IMR-90 (cell line): Measurements from ENCODE around the gene POU3F2. TPM values are rescaled to one million over a fixed set of nuclear protein-coding genes. Genes with fewer than 3 reads are reported as not detected.

ENCODE experiments used
- ATAC-seq: fragments of 200-7000 bp; cut with Tn5 transposase; 2 replicates; pipeline ENCODE4 v1.9.1; 2020; ENCODE audit warnings: low read depth, mild to moderate bottlenecking, moderate library complexity
- BruUV-seq: library from RNA; stranded (reverse); fragments of 400-500 nt; replicated peaks from 2 replicates; lab custom pipeline; 2021; lab: Mats Ljungman, UMichigan
- CTCF ChIA-PET: fragments of 300-600 bp; formaldehyde crosslinking; extraction: SDS; loops from one replicate; lab custom pipeline; 2021; ENCODE audit warnings: antibody characterized with exemption; lab: Yijun Ruan, JAX
- POLR2A ChIA-PET: fragments of 300-600 bp; sonication (Branson Sonifier 250); formaldehyde crosslinking; loops from one replicate; lab custom pipeline; 2022; ENCODE audit warnings: antibody characterized with exemption; ENCODE audit not compliant: unreplicated experiment; lab: Charles Lee
- DNase-seq: peaks from one replicate; pipeline ENCODE4 v3.0.0; 2013
- H2AFZ ChIP-seq: replicated peaks from 2 replicates; pipeline ENCODE3; 2013; ENCODE audit warnings: low read length, mild to moderate bottlenecking; ENCODE audit not compliant: poor library complexity
- H2AK5ac ChIP-seq: 2 replicates; pipeline ENCODE4 v1.6.1; 2013; ENCODE audit warnings: low read depth, low read length, inconsistent platforms
- H2AK9ac ChIP-seq: replicated peaks from 2 replicates; pipeline ENCODE3; 2013; ENCODE audit warnings: mild to moderate bottlenecking, low read depth, low read length, moderate library complexity; ENCODE audit not compliant: poor library complexity
- H2BK120ac ChIP-seq: 2 replicates; pipeline ENCODE4 v1.6.1; 2013; ENCODE audit warnings: low read depth, low read length, inconsistent platforms
- H2BK15ac ChIP-seq: 3 replicates; pipeline ENCODE4 v1.6.1; 2013; ENCODE audit warnings: low read depth, low read length, inconsistent platforms
- H2BK20ac ChIP-seq: 2 replicates; pipeline ENCODE4 v1.6.1; 2013; ENCODE audit warnings: low read depth, mild to moderate bottlenecking, inconsistent platforms, low read length, moderate library complexity
- H2BK5ac ChIP-seq: 2 replicates; pipeline ENCODE4 v1.6.1; 2013; ENCODE audit warnings: mild to moderate bottlenecking, low read depth, low read length, inconsistent platforms; ENCODE audit not compliant: poor library complexity, severe bottlenecking
- H3K14ac ChIP-seq: replicated peaks from 2 replicates; pipeline ENCODE4 v1.6.1; 2013; ENCODE audit warnings: low read depth, low read length, inconsistent platforms
- H3K18ac ChIP-seq: 2 replicates; pipeline ENCODE4 v1.6.1; 2013; ENCODE audit warnings: low read depth, low read length, control low read depth
- H3K23ac ChIP-seq: 2 replicates; pipeline ENCODE4 v1.6.1; 2013; ENCODE audit warnings: low read depth, low read length, inconsistent platforms
- H3K27ac ChIP-seq: 2 replicates; pipeline ENCODE4 v1.5.1; 2013; ENCODE audit warnings: mild to moderate bottlenecking, control low read depth, low read length; ENCODE audit not compliant: insufficient read depth
- H3K27me3 ChIP-seq: 2 replicates; pipeline ENCODE4 v1.6.1; 2013; ENCODE audit warnings: low read length; ENCODE audit not compliant: control insufficient read depth, insufficient read depth
- H3K36me3 ChIP-seq: 2 replicates; pipeline ENCODE4 v1.6.1; 2013; ENCODE audit warnings: low read length, mixed read lengths; ENCODE audit not compliant: control insufficient read depth, insufficient read depth
- H3K4ac ChIP-seq: 2 replicates; pipeline ENCODE4 v1.6.1; 2013; ENCODE audit warnings: low read depth, low read length, inconsistent platforms
- H3K4me1 ChIP-seq: 2 replicates; pipeline ENCODE4 v1.6.1; 2013; ENCODE audit warnings: low read length, mixed read lengths; ENCODE audit not compliant: control insufficient read depth, insufficient read depth
- H3K4me2 ChIP-seq: 2 replicates; pipeline ENCODE4 v1.6.1; 2013; ENCODE audit warnings: low read depth, mild to moderate bottlenecking, control low read depth, low read length, moderate library complexity
- H3K4me3 ChIP-seq: 2 replicates; pipeline ENCODE4 v1.5.1; 2013; ENCODE audit warnings: low read depth, mild to moderate bottlenecking, control low read depth, low read length, moderate library complexity; ENCODE audit not compliant: insufficient read depth
- H3K56ac ChIP-seq: 2 replicates; pipeline ENCODE4 v1.6.1; 2013; ENCODE audit warnings: low read length, inconsistent platforms; ENCODE audit not compliant: insufficient read depth; ENCODE audit errors: extremely low read depth
- H3K79me1 ChIP-seq, 2 experiments: 2 replicates each; pipeline ENCODE4 v1.6.1; 2013; ENCODE audit warnings: low read length in 2 of 2, inconsistent platforms in 1 of 2, low read depth in 1 of 2
- H3K9ac ChIP-seq: 2 replicates; pipeline ENCODE4 v1.6.1; 2013; ENCODE audit warnings: low read depth, low read length, control low read depth
- H3K9me1 ChIP-seq: 2 replicates; pipeline ENCODE4 v1.6.1; 2013; ENCODE audit warnings: low read length, inconsistent platforms; ENCODE audit not compliant: insufficient read depth
- H3K9me3 ChIP-seq: 2 replicates; pipeline ENCODE4 v1.6.1; 2013; ENCODE audit warnings: low read length; ENCODE audit not compliant: control insufficient read depth, insufficient read depth
- H4K20me1 ChIP-seq: 2 replicates; pipeline ENCODE4 v1.6.1; 2013; ENCODE audit warnings: low read length, inconsistent platforms; ENCODE audit not compliant: insufficient read depth
- H4K5ac ChIP-seq: 2 replicates; pipeline ENCODE4 v1.6.1; 2013; ENCODE audit warnings: mild to moderate bottlenecking, low read depth, low read length, control low read depth
- H4K8ac ChIP-seq, 2 experiments: 2 replicates each; pipeline ENCODE4 v1.6.1; 2013; ENCODE audit warnings: low read depth in 2 of 2, low read length in 2 of 2, control low read depth in 1 of 2, inconsistent platforms in 1 of 2
- H4K91ac ChIP-seq: 2 replicates; pipeline ENCODE4 v1.6.1; 2013; ENCODE audit warnings: low read depth, low read length, inconsistent platforms; ENCODE audit not compliant: insufficient read depth
- BHLHE40 ChIP-seq: fragments of 150-350 bp; IDR thresholded peaks from 2 replicates; pipeline ENCODE4 v1.6.1; 2016; ENCODE audit warnings: mild to moderate bottlenecking, low read depth, low read length
- CEBPB ChIP-seq: IDR thresholded peaks from 2 replicates; pipeline ENCODE4 v1.6.1; 2012; ENCODE audit warnings: low read depth, low read length, improper control_type of control experiment
- CHD1 ChIP-seq: IDR thresholded peaks from 2 replicates; pipeline ENCODE4 v1.6.1; 2012; ENCODE audit warnings: low read depth, low read length, improper control_type of control experiment
- CTCF ChIP-seq: conservative IDR thresholded peaks from 2 replicates; pipeline ENCODE4 v1.5.1; 2012; ENCODE audit warnings: mild to moderate bottlenecking, low read depth, low read length, improper control_type of control experiment
- ELK1 ChIP-seq: fragments of 150-350 bp; IDR thresholded peaks from 2 replicates; pipeline ENCODE4 v1.6.1; 2016; ENCODE audit warnings: low read depth, mild to moderate bottlenecking, low read length, moderate library complexity, borderline replicate concordance
- FOS ChIP-seq: fragments of 150-350 bp; IDR thresholded peaks from 2 replicates; pipeline ENCODE4 v1.6.1; 2016; ENCODE audit warnings: low read depth, low read length
- MAFK ChIP-seq: IDR thresholded peaks from 2 replicates; pipeline ENCODE4 v1.6.1; 2012; ENCODE audit warnings: low read depth, low read length, improper control_type of control experiment
- MAZ ChIP-seq: IDR thresholded peaks from 2 replicates; pipeline ENCODE4 v1.6.1; 2012; ENCODE audit warnings: low read depth, mild to moderate bottlenecking, low read length, improper control_type of control experiment, moderate library complexity, borderline replicate concordance
- MXI1 ChIP-seq: IDR thresholded peaks from 2 replicates; pipeline ENCODE4 v1.6.1; 2012; ENCODE audit warnings: low read depth, mild to moderate bottlenecking, low read length, moderate library complexity, borderline replicate concordance
- NFE2L2 ChIP-seq: fragments of 150-350 bp; IDR thresholded peaks from 2 replicates; pipeline ENCODE4 v1.6.1; 2016; ENCODE audit warnings: low read depth, mild to moderate bottlenecking, low read length
- POLR2A ChIP-seq: IDR thresholded peaks from 2 replicates; pipeline ENCODE4 v1.6.1; 2012; ENCODE audit warnings: mild to moderate bottlenecking, low read depth, low read length
- RAD21 ChIP-seq: IDR thresholded peaks from 2 replicates; pipeline ENCODE4 v1.6.1; 2012; ENCODE audit warnings: low read length, improper control_type of control experiment
- RCOR1 ChIP-seq: IDR thresholded peaks from 2 replicates; pipeline ENCODE4 v1.6.1; 2012; ENCODE audit warnings: mild to moderate bottlenecking, low read length, improper control_type of control experiment; ENCODE audit not compliant: insufficient replicate concordance
- RFX5 ChIP-seq: IDR thresholded peaks from 2 replicates; pipeline ENCODE4 v1.8.0; 2012; ENCODE audit warnings: low read depth, mild to moderate bottlenecking, low read length, moderate library complexity
- SMC3 ChIP-seq: fragments of 150-350 bp; IDR thresholded peaks from 2 replicates; pipeline ENCODE4 v1.6.1; 2016; ENCODE audit warnings: low read depth, mild to moderate bottlenecking, antibody characterized with exemption, low read length, moderate library complexity
- USF2 ChIP-seq: fragments of 150-350 bp; IDR thresholded peaks from 2 replicates; pipeline ENCODE4 v1.6.1; 2017; ENCODE audit warnings: mild to moderate bottlenecking, antibody characterized with exemption, low read length, low read depth
- WGBS, 2 experiments: methylation state at CpG; one replicate each; pipeline versions ENCODE4 v1.1.5 to v1.1.7; 2013; ENCODE audit warnings: missing lambda C conversion rate in 2 of 2; ENCODE audit not compliant: insufficient read length in 1 of 2; ENCODE audit errors: extremely low coverage in 2 of 2; 5-methylcytosine and 5-hydroxymethylcytosine counted together
- dilution Hi-C: fragments of 300-500 bp; cut with HindIII; formaldehyde crosslinking; loops from one replicate; pipeline ENCODE4 v1.14.3; 2018; ENCODE audit warnings: low sequenced_read_pairs; ENCODE audit not compliant: unreplicated experiment
- in situ Hi-C: fragments of 300-500 bp; cut with MboI; formaldehyde crosslinking; loops from 3 replicates; pipeline ENCODE4 v1.14.3; 2019; ENCODE audit warnings: low sequenced_read_pairs, inconsistent platforms, mixed read lengths
- intact Hi-C: fragments of 100-400 bp; cut with micrococcal nuclease; formaldehyde crosslinking; loops from 2 replicates; pipeline ENCODE4 v1.10.0; 2022
- polyA plus RNA-seq, 3 experiments: library from polyadenylated mRNA; depleted of rRNA; stranded (reverse); fragments of >200 nt; gene quantifications; 2 replicates each; pipeline ENCODE4 v1.2.3, GENCODE V29; 2012; ENCODE audit warnings: low replicate concordance in 1 of 3
- total RNA-seq: library from RNA; depleted of rRNA; stranded (reverse); fragments of >200 nt; gene quantifications from 2 replicates; pipeline ENCODE4 v1.2.3, GENCODE V29; 2012

POU3F2 gene
- total and polyA plus RNA-seq, 2 of the 4 experiments (the other 2 are of a cell fraction), result not detected

GRCh38 chr6:98871057-98871456 lies 36.7 kb downstream of the POU3F2 start:
- Histone ChIP-seq H2BK20ac (no peak overlapping the region), H3K36me3 (no peaks in the 10 kb centered on the region), H2BK15ac (no peak overlapping the region), H3K9me3 (no peaks in the 10 kb centered on the region), H3K56ac (no peak overlapping the region), H4K5ac (no peak overlapping the region), H3K14ac (no peak overlapping the region), H3K4me3 (no peak overlapping the region), H3K79me1 (no peaks in the 10 kb centered on the region), H3K4me1 (no peaks in the 10 kb centered on the region), H4K20me1 (no peaks in the 10 kb centered on the region), H4K8ac (no peak overlapping the region), H3K27me3 (no peaks in the 10 kb centered on the region), H3K23ac (no peak overlapping the region), H2BK120ac (no peak overlapping the region), H3K4ac (no peak overlapping the region), H2AFZ (no peak overlapping the region), H3K9ac (no peak overlapping the region), H2BK5ac (no peak overlapping the region), H3K27ac (no peak overlapping the region), H4K91ac (no peak overlapping the region), H3K9me1 (no peaks in the 10 kb centered on the region), H2AK9ac (no peak overlapping the region), H2AK5ac (no peak overlapping the region), H3K18ac (no peak overlapping the region), H3K4me2 (no peak overlapping the region)
- ChIA-PET POLR2A (no interaction called here), CTCF (no interaction called here)
- dilution Hi-C loops, result no loop called here
- in situ Hi-C loops, result no loop called here
- ATAC-seq (no peak), DNase-seq (no peak)
- BruUV-seq, result TSS peak; percentile 16
- intact Hi-C loops, result no loop called here
- TF ChIP-seq MXI1, result no peak
- no peak for TF ChIP-seq USF2
- no peak for TF ChIP-seq RAD21
- TF ChIP-seq MAZ, result no peak
- TF ChIP-seq MAFK, result no peak
- no peak for TF ChIP-seq FOS
- TF ChIP-seq POLR2A, result no peak
- no peak for TF ChIP-seq CEBPB
- TF ChIP-seq SMC3, result no peak
- no peak for TF ChIP-seq BHLHE40
- TF ChIP-seq RCOR1, result no peak
- TF ChIP-seq CHD1, result no peak
- TF ChIP-seq CTCF, result no peak
- no peak for TF ChIP-seq ELK1
- TF ChIP-seq NFE2L2, result no peak
- no peak for TF ChIP-seq RFX5
- no CpG with 5 or more reads among the region's 3 CpGs for WGBS, 2 experiments
